Measurements from ENCODE around the gene TMEM53. TPM values are rescaled to one million over a fixed set of nuclear protein-coding genes. Genes with fewer than 3 reads are reported as not detected.

The TMEM53 gene
- total and polyA plus RNA-seq, 3 donors from 2014 or later = 15.6 to 40.2 (median 18.9) TPM

DNA sequence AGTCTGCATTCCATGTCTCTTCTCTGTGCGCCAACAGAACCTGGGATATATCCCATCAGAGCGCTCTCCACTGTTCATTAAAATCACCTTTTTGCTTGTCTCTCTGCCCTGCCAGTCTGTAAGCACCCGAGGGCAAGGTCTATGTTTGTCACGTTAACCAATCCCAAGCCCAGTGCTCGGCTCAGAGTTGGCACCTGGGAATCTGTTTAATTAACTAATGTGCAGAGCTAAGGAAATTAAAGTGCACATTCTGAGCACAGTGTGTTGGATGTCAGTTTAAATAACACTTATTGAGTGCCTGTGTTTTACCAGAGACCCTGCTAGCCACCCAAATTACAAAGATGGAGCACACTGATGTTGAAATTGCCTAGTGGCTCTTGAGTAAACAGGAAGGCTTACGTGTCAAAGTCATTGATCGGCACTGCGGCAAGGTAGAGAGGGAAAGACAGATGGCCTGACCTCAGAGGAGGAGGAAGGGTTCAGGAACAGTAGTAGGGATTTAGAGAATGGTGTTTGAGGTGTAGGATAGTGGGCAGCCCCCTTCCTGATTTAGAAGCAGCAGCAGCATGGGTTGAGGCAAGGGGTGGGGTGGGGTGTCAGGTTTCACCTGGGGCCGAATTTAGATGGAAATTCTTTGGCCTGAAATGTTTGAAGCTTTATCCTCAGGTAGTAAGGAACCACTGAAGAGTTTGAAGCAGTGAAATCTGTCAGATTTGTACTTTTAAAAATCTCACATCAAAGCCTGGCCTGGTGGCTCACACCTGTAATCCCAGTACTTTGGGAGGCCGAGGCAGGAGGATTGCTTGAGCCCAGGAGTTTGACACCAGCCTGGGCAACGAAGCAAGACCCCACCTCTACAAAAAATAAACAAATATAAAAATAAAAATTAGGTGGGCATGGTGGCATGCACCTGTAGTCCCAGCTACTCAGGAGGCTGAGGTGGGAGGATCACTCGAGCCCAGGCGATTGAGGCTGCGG lies 7.9 kb upstream of the TMEM53 start:
- Histone ChIP-seq H3K9me3 (no peaks in the 10 kb centered on the region), H3K4me3 (no peak overlapping the region), H3K36me3 (ENCODE audit: low read depth, missing control alignments) (no peaks in the 10 kb centered on the region), H3K4me1 (no peaks in the 10 kb centered on the region), H3K27ac (no peak overlapping the region), H3K27me3 (no peaks in the 10 kb centered on the region)
- DNase-seq = no peak
- TF ChIP-seq, protein P1, sequence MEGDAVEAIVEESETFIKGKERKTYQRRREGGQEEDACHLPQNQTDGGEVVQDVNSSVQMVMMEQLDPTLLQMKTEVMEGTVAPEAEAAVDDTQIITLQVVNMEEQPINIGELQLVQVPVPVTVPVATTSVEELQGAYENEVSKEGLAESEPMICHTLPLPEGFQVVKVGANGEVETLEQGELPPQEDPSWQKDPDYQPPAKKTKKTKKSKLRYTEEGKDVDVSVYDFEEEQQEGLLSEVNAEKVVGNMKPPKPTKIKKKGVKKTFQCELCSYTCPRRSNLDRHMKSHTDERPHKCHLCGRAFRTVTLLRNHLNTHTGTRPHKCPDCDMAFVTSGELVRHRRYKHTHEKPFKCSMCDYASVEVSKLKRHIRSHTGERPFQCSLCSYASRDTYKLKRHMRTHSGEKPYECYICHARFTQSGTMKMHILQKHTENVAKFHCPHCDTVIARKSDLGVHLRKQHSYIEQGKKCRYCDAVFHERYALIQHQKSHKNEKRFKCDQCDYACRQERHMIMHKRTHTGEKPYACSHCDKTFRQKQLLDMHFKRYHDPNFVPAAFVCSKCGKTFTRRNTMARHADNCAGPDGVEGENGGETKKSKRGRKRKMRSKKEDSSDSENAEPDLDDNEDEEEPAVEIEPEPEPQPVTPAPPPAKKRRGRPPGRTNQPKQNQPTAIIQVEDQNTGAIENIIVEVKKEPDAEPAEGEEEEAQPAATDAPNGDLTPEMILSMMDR (IDR thresholded peaks at IDR 0.05) = no peak
- TF ChIP-seq POLR2A (IDR thresholded peaks at IDR 0.05) = no peak
- 87 to 90% methylated on average over 14 of the region's 14 CpGs for WGBS, 2 donors
- intact Hi-C loops (cut with DNase I; ENCODE audit: low total_unique reads) = no loop called here

GRCh38 chr1:44679468-44679867 lies 5.2 kb upstream of the TMEM53 start:
- 88 to 93% methylated on average over 5 of the region's 5 CpGs for WGBS, 2 donors
- Histone ChIP-seq H3K9me3 (no peaks in the 10 kb centered on the region), H3K27me3 (no peaks in the 10 kb centered on the region), H3K4me3 (no peak overlapping the region), H3K4me1 (peaks cover 7% of the 10 kb centered on the region), H3K36me3 (ENCODE audit: low read depth, missing control alignments) (no peaks in the 10 kb centered on the region), H3K27ac (no peak overlapping the region)
- no peak for TF ChIP-seq POLR2A (IDR thresholded peaks at IDR 0.05)
- TF ChIP-seq, protein P1 (IDR thresholded peaks at IDR 0.05) = no peak
- intact Hi-C loops (cut with DNase I; ENCODE audit: low total_unique reads) = no loop called here
- DNase-seq = no peak

GRCh38 chr1:44678626-44679025 lies 4.3 kb upstream of the TMEM53 start:
- intact Hi-C loops (cut with DNase I; ENCODE audit: low total_unique reads) = no loop called here
- H3K4me3 ChIP-seq = no peak overlapping the region
- TF ChIP-seq, protein P1 (IDR thresholded peaks at IDR 0.05) = no peak
- no peak for TF ChIP-seq POLR2A (IDR thresholded peaks at IDR 0.05)
- no peaks in the 10 kb centered on the region for H3K27me3 ChIP-seq
- H3K4me1 ChIP-seq = peaks cover 7% of the 10 kb centered on the region
- no peaks in the 10 kb centered on the region for H3K9me3 ChIP-seq
- H3K27ac ChIP-seq = no peak overlapping the region
- WGBS, 2 donors = 83 to 94% methylated on average over 4 of the region's 4 CpGs
- no peaks in the 10 kb centered on the region for H3K36me3 ChIP-seq (ENCODE audit: low read depth, missing control alignments)
- no peak for DNase-seq

GRCh38 chr1:44678120-44678519 lies 3.8 kb upstream of the TMEM53 start:
- H3K9me3 ChIP-seq = no peaks in the 10 kb centered on the region
- H3K27me3 ChIP-seq = no peaks in the 10 kb centered on the region
- H3K36me3 ChIP-seq (ENCODE audit: low read depth, missing control alignments) = no peaks in the 10 kb centered on the region
- intact Hi-C loops (cut with DNase I; ENCODE audit: low total_unique reads) = no loop called here
- TF ChIP-seq, protein P1 (IDR thresholded peaks at IDR 0.05) = no peak
- TF ChIP-seq POLR2A (IDR thresholded peaks at IDR 0.05) = no peak
- H3K27ac ChIP-seq = no peak overlapping the region
- WGBS, 2 donors = 93 to 94% methylated on average over 2 of the region's 2 CpGs
- no peak overlapping the region for H3K4me3 ChIP-seq
- DNase-seq = no peak
- peaks cover 7% of the 10 kb centered on the region for H3K4me1 ChIP-seq
